Caco-2 (cell line): Measurements from ENCODE around the gene LMX1B. TPM values are rescaled to one million over a fixed set of nuclear protein-coding genes. Genes with fewer than 3 reads are reported as not detected.

Source experiments
- BruUV-seq: library from RNA; stranded (reverse); fragments of 400-500 nt; replicated peaks from 2 replicates; lab custom pipeline; 2021; lab: Mats Ljungman, UMichigan
- CTCF ChIA-PET: fragments of 300-600 bp; sonication (Branson Sonifier 250); formaldehyde crosslinking; loops from one replicate; lab custom pipeline; 2022; ENCODE audit warnings: antibody characterized with exemption; lab: Charles Lee
- POLR2A ChIA-PET: fragments of 300-600 bp; sonication (Branson Sonifier 250); formaldehyde crosslinking; loops from one replicate; lab custom pipeline; 2022; ENCODE audit warnings: antibody characterized with exemption; lab: Charles Lee
- DNase-seq, 2 experiments: peaks; one replicate each; pipeline versions ENCODE4 v3.0.0 to v3.0.0-alpha.2; 2020 to 2022
- H3K27me3 ChIP-seq: replicated peaks from 2 replicates; pipeline ENCODE4 v1.6.0; 2011; ENCODE audit warnings: low read length; ENCODE audit not compliant: control insufficient read depth, insufficient read depth
- H3K36me3 ChIP-seq: 2 replicates; pipeline ENCODE4 v1.5.1; 2011; ENCODE audit warnings: low read length; ENCODE audit not compliant: control insufficient read depth, insufficient read depth
- H3K4me1 ChIP-seq: fragments of 250-450 bp; sonication (Bioruptor Pico); 2 replicates; pipeline ENCODE4 v1.5.1; 2020; ENCODE audit warnings: mild to moderate bottlenecking
- H3K4me3 ChIP-seq: 2 replicates; pipeline ENCODE4 v1.5.1; 2011; ENCODE audit warnings: low read depth, mild to moderate bottlenecking, control low read depth, low read length
- H3K9me3 ChIP-seq: fragments of 250-450 bp; sonication (Bioruptor Pico); 2 replicates; pipeline ENCODE4 v1.5.1; 2020; ENCODE audit warnings: mild to moderate bottlenecking, moderate library complexity
- H3K27ac Mint-ChIP-seq: one replicate; pipeline ENCODE4 v1.8.0; 2022; ENCODE audit warnings: mixed read lengths; ENCODE audit not compliant: unreplicated experiment
- H3K27me3 Mint-ChIP-seq: one replicate; pipeline ENCODE4 v1.8.0; 2022; ENCODE audit warnings: mixed read lengths; ENCODE audit not compliant: insufficient read depth, unreplicated experiment
- H3K36me3 Mint-ChIP-seq: one replicate; pipeline ENCODE4 v1.8.0; 2022; ENCODE audit warnings: mild to moderate bottlenecking, mixed read lengths; ENCODE audit not compliant: insufficient read depth, unreplicated experiment
- H3K4me1 Mint-ChIP-seq: one replicate; pipeline ENCODE4 v1.8.0; 2022; ENCODE audit warnings: low read depth, mixed read lengths; ENCODE audit not compliant: unreplicated experiment
- H3K4me3 Mint-ChIP-seq: one replicate; pipeline ENCODE4 v1.8.0; 2022; ENCODE audit warnings: mild to moderate bottlenecking, moderate library complexity, mixed read lengths; ENCODE audit not compliant: unreplicated experiment
- H3K9me3 Mint-ChIP-seq: one replicate; pipeline ENCODE4 v1.8.0; 2022; ENCODE audit warnings: mixed read lengths; ENCODE audit not compliant: unreplicated experiment
- CTCF ChIP-seq, 2 experiments: fragments of 200-600 bp in 1 of 2; IDR thresholded peaks; 1 replicate in 1 of 2; 2 replicates in 1 of 2; pipeline versions ENCODE4 v1.5.1 to v1.8.0; 2011 to 2022; ENCODE audit warnings: antibody characterized with exemption in 1 of 2, control low read depth in 1 of 2, inconsistent platforms in 1 of 2, low read depth in 1 of 2, low read length in 1 of 2, mild to moderate bottlenecking in 1 of 2, moderate library complexity in 1 of 2; ENCODE audit not compliant: insufficient read depth in 1 of 2, severe bottlenecking in 1 of 2, unreplicated experiment in 1 of 2
- intact Hi-C: fragments of 100-400 bp; cut with micrococcal nuclease; formaldehyde crosslinking; loops from one replicate; pipeline ENCODE4 v1.10.0; 2022; ENCODE audit not compliant: unreplicated experiment
- total RNA-seq: library from RNA; stranded (reverse); gene quantifications from 2 replicates; pipeline ENCODE4 v1.2.3, GENCODE V29; 2022

The LMX1B gene
- total RNA-seq, 1 experiment from 2014 or later = 17.0 TPM

GRCh38 chr9:126624912-126625311, 11.2 kb downstream of the LMX1B start:
- intact Hi-C loops = no loop called here
- H3K27ac Mint-ChIP-seq = no peak overlapping the region
- DNase-seq = no peak
- Histone ChIP-seq H3K9me3 (no peaks in the 10 kb centered on the region), H3K36me3 (no peaks in the 10 kb centered on the region), H3K4me3 (no peak overlapping the region), H3K4me1 (no peaks in the 10 kb centered on the region), H3K27me3 (no peaks in the 10 kb centered on the region)
- CTCF ChIA-PET = no interaction called here
- no TSS peak for BruUV-seq
- POLR2A ChIA-PET = no interaction called here
- no peak for TF ChIP-seq CTCF (IDR thresholded peaks at IDR 0.05; ENCODE audit: insufficient read depth in 1 of 2, low read depth in 1 of 2, low read length in 1 of 2, severe bottlenecking in 1 of 2, unreplicated experiment in 1 of 2)
- H3K36me3 Mint-ChIP-seq = peaks cover 6% of the 10 kb centered on the region
- H3K27me3 Mint-ChIP-seq = no peaks in the 10 kb centered on the region
- no peak overlapping the region for H3K4me3 Mint-ChIP-seq
- peaks cover 6% of the 10 kb centered on the region for H3K4me1 Mint-ChIP-seq
- no peaks in the 10 kb centered on the region for H3K9me3 Mint-ChIP-seq

GRCh38 chr9:126625329-126626126, 11.8 kb downstream of the LMX1B start:
- no peak overlapping the region for H3K27ac Mint-ChIP-seq
- H3K4me3 Mint-ChIP-seq = no peak overlapping the region
- intact Hi-C loops = no loop called here
- Histone ChIP-seq H3K36me3 (no peaks in the 10 kb centered on the region), H3K4me1 (peaks cover 4% of the 10 kb centered on the region; the same call in 1 of the 2 replicates), H3K9me3 (no peaks in the 10 kb centered on the region), H3K27me3 (no peaks in the 10 kb centered on the region), H3K4me3 (no peak overlapping the region)
- POLR2A ChIA-PET = no interaction called here
- H3K4me1 Mint-ChIP-seq = peaks cover 6% of the 10 kb centered on the region
- H3K36me3 Mint-ChIP-seq = peaks cover 6% of the 10 kb centered on the region
- TF ChIP-seq CTCF (IDR thresholded peaks at IDR 0.05; ENCODE audit: insufficient read depth in 1 of 2, low read depth in 1 of 2, low read length in 1 of 2, severe bottlenecking in 1 of 2, unreplicated experiment in 1 of 2) = no peak
- H3K9me3 Mint-ChIP-seq = no peaks in the 10 kb centered on the region
- no peaks in the 10 kb centered on the region for H3K27me3 Mint-ChIP-seq
- BruUV-seq = no TSS peak
- CTCF ChIA-PET = no interaction called here
- DNase-seq = no peak

- BruUV-seq = no TSS peak
- CTCF ChIA-PET = no interaction called here
- no peak overlapping the region for H3K4me3 Mint-ChIP-seq
Observed at GRCh38 chr9:126626127-126626925, 12.6 kb downstream of the LMX1B start.

More at GRCh38 chr9:126626127-126626925, 12.6 kb downstream of the LMX1B start:
- no peak overlapping the region for H3K27ac Mint-ChIP-seq
- peaks cover 6% of the 10 kb centered on the region for H3K36me3 Mint-ChIP-seq
- peaks cover 6% of the 10 kb centered on the region for H3K4me1 Mint-ChIP-seq
- POLR2A ChIA-PET = no interaction called here
- Histone ChIP-seq H3K36me3 (no peaks in the 10 kb centered on the region), H3K9me3 (no peaks in the 10 kb centered on the region), H3K27me3 (no peaks in the 10 kb centered on the region), H3K4me3 (no peak overlapping the region), H3K4me1 (peaks cover 8% of the 10 kb centered on the region; the same call in 1 of the 2 replicates)
- no peaks in the 10 kb centered on the region for H3K27me3 Mint-ChIP-seq
- intact Hi-C loops = no loop called here
- H3K9me3 Mint-ChIP-seq = no peaks in the 10 kb centered on the region
- DNase-seq = no peak
- TF ChIP-seq CTCF (IDR thresholded peaks at IDR 0.05; ENCODE audit: insufficient read depth in 1 of 2, low read depth in 1 of 2, low read length in 1 of 2, severe bottlenecking in 1 of 2, unreplicated experiment in 1 of 2) = no peak
